ENCODE results near the gene SLC28A1.
A peak's percentile ranks its signal among the peaks of the same experiment; 100 is the strongest.
"Not testable (repeated sequence)": the region's sequence is repeated elsewhere in the genome, so short reads cannot be mapped to it uniquely, and the experiment has no call there.

SLC28A1 gene

GRCh38 chr15:84910928-84911623, 26.6 kb downstream of the SLC28A1 start:
- no peak for DNase-seq (ENCODE audit: low read depth)

DNA sequence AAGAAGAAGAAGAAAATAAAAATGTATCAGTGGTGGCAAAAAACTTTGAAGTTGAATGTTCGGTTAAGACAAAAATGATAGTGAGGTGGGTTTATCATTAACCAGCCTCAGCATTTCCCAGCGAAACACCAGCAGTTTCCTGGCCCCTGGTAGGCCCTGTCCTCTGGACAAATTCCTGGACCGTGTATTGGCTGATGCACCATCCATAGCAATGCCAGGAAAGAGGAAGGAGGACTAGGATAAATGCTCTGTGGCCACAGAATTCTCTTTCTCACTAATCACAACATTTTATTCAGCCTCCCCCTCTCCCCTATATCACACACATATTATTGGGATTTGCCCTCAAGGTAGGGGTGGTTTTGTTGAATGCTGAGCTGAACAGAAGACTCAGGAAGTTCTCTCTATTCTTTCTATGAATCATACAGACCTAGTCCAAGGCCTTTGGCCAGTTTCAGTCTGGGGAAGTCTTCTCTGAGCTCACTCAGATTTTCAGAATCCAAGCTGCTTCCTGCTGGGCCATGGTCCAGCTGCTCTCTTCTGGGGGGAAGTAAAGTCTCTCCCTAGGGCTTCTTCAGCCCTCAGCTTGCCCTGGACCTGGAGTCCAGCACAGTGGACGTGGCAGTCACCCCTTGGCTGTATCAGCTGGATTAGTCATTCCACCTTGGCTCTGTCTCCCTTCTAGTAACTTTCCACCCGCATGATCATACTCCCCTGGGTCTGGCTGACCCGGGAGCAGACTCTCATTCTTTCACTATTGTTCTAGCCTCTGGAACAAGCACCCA, 27.6 kb downstream of the SLC28A1 start:
- DNase-seq (ENCODE audit: low read depth): no peak

DNA sequence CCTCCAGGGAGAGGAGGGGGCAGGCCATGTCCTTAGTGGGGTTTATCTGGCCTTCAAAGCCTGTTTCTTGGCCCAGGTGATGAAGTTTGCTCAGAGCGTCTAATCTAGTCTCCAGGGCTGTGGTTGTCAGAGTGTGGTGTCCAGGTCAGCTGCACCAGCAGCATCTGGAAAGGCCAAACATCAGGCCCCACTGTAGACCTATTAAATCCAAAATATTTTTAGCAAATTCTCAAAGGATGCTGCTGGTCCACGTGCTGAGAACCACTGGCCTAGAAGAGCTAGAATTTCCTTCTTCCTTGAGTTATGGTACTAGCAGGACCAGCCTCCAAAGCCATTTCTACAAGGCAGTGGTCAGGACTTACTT, 28.9 kb downstream of the SLC28A1 start:
- no peak for DNase-seq (ENCODE audit: low read depth)

GRCh38 chr15:84914351-84914750, 29.9 kb downstream of the SLC28A1 start:
- DNase-seq (ENCODE audit: low read depth): no peak

DNA sequence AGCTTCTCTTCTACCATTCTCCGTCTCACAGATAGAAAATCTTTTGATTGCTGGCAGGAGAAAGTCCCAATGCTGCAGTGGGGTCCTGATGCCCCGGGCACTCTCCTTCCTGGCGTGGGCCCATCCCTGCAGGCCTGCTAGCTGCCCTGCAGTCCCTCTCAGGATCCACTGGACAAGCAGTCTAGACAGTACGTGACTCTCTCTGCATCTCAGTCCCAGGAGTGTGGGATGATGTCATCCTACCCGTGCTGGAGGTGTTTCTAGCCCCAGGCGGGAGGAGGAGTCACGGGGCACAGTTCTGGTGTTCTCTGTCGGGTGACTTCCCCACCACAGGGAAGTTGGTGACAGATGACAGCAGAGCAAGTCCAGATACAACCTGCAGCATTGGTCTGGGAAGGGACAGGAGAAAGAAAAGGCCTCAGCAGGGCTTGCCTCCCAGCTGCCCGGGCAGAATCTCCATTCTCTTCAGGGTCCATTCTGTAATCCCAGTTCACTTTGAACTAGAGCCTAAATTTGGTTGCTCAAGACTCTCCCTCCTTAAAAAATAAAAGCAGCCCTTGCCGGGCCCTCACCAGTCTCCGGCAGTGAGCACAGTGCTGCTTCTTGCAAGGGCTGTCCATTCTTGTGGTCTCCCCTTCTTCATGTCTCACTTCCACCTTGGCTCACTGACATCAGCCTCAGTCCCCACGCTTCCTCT, 30.6 kb downstream of the SLC28A1 start:
- DNase-seq (ENCODE audit: low read depth): peak; percentile 12

DNA sequence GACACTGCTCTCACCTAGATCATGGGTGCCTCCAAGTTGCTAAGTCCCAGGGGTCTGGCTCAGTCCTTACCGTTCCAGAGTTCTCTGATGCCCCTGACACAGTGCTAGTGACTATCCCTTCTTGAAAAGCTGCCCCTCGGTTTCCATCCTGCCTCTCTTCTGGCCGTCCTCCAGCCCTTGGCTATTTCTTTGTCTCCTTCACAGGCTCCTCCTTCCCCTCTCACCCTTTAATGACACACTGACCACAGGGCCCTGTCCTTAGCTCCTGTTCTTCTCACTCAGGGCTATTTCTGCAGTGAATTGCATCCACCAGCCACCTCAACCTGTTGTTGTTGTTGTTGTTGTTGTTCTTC, 31.1 kb downstream of the SLC28A1 start:
- DNase-seq (ENCODE audit: low read depth): no peak

GRCh38 chr15:84917452-84917851, 33.0 kb downstream of the SLC28A1 start:
- DNase-seq (ENCODE audit: low read depth): no peak

DNA sequence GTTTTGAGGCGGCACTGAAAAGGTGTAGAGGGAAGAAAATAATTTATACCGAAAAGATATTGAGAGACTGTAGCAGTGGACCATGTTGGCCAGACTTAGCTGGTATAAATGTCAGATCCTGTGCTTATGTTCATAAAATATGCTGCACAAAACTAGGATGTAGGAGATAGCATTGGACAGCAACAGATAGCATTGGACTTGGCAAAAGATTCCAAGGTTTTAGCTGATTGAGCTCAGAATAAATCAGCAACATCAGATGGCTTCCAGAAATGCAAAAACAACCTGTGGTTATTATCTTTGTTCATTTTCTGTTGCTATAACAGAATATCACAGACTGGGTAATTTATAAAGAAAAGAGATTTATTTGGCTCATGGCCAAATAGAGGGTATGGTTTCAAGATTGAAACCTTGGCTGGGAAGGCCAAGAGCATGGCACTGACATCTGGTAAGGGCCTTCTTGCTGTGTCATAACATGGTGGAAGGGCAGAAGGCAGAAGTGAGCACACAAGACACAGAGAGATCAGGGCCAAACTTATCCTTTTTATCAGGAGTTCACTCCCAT, 34.7 kb downstream of the SLC28A1 start:
- DNase-seq (ENCODE audit: low read depth): no peak

- no peak for DNase-seq (ENCODE audit: low read depth)
Measured at GRCh38 chr15:84921121-84921520, 36.7 kb downstream of the SLC28A1 start.

DNA sequence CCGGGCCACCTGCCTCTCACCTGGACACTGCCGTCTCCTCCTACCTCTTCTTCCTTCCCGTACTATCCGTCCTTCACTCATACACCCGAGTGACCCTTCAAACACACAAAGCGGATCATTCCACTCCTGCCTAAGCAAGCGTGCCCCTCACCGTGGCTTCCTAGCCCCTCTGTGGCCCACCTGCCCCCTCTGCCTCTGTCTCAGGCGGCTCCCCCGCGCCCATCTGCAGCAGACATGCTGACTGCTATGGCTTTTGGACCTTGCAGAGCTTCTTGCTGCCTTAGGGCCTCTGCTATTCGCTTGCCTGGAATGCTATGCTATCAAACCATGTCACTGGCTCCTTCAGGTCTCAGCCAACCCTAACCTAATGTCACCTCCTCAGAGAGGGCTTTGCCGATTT, 38.1 kb downstream of the SLC28A1 start:
- no peak for DNase-seq (ENCODE audit: low read depth)

DNA sequence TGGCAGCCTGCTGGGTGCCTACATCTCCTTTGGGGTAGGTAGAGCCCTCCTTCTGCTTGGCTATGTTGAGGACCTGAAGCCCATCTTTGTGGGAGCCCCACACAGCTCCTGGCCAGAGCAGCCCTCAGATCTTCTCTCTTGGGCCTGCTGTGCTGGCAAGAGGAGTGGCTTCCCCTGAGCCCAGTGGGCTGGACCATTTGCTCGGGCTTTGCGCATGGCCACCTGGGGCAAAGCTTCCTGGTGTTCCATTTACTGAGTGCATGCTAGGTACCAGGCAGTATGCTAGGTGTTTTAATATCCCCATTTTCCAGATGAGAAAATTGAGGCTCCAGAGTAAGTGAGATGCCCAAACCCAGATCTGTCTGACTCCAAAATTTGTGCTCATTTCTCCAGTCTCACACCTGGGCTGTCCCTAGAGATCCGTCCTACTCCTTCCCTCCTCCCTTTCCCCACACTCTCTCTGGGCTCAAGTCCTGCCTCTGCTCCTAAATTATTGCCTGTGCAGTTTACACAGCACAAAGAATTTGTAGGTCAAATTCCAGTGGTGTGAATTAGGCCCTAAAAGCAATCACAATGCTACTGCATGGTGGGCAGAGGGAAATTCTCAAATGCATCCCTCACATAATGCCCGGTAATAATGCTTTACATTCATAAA, 39.7 kb downstream of the SLC28A1 start:
- DNase-seq (ENCODE audit: low read depth): no peak

DNA sequence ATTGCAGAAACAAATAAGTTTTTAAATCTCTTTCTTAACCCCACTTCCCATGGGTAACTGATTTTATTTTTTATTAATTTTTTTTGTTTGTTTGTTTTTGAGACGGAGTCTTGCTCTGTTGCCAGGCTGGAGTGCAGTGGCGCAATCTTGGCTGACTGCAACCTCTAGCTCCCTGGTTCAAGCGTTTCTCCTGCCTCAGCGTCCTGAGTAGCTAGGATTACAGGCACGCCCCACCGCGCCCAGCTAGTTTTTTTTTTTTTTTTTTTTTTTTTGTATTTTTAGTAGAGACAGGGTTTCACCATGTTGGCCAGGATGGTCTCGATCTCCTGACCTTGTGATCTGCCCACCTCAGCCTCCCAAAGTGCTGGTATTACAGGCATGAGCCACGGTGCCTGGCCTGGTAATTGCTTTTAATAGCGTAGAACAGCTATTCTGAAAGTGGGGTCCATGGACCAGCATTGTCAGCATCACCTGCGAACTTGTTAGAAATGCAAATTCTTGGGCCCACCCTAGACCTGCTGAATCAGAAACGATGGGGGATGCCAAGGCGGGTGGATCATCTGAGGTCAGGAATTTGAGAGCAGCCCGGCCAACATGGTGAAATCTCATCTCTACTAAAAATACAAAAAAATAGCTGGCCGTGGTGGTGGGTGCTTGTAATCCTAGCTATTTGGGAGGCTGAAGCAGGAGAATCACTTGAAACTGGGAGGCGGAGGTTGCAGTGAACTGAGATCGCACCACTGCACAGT, 40.5 kb downstream of the SLC28A1 start:
- DNase-seq (ENCODE audit: low read depth): not testable (repeated sequence)

GRCh38 chr15:84925906-84926305, 41.4 kb downstream of the SLC28A1 start:
- no peak for DNase-seq (ENCODE audit: low read depth)

- no peak for DNase-seq (ENCODE audit: low read depth)
Measured at GRCh38 chr15:84926491-84927230, 42.2 kb downstream of the SLC28A1 start.

DNA sequence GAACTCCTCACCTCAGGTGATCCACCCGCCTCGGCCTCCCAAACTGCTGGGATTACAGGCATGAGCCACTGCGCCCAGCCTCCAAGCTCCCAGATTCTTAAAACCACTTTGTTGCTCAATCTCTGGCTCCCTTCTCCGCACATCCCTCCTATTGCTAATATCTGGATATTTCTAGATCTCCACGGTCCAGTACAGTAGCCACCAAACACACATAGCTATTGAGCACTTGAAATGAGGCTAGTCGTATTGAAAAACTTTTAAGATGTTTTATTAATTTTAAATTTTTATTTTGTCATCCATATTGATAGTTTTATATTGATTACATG, 44.3 kb downstream of the SLC28A1 start:
- DNase-seq (ENCODE audit: low read depth): no peak

- no peak for DNase-seq (ENCODE audit: low read depth)
Measured at GRCh38 chr15:84929795-84930603, 45.5 kb downstream of the SLC28A1 start.

GRCh38 chr15:84934942-84935729, 50.7 kb downstream of the SLC28A1 start:
- no peak for DNase-seq (ENCODE audit: low read depth)

GRCh38 chr15:84937144-84937543, 52.7 kb downstream of the SLC28A1 start:
- no peak for DNase-seq (ENCODE audit: low read depth)

- no peak for DNase-seq (ENCODE audit: low read depth)
Measured at GRCh38 chr15:84938726-84939125, 54.3 kb downstream of the SLC28A1 start.
